Left renal cortex interstitium (tissue), 4 donors: ENCODE results near the gene C4orf36. TPM values are rescaled to one million over a fixed set of nuclear protein-coding genes. Genes with fewer than 3 reads are reported as not detected.
"Not testable (repeated sequence)": the region's sequence is repeated elsewhere in the genome, so short reads cannot be mapped to it uniquely, and the experiment has no call there.

Experiments
- DNase-seq, 4 donors: peaks; one replicate each; pipeline ENCODE4 v3.0.0-alpha.2; 2013; ENCODE audit warnings: low read depth in 4 of 4, low spot score in 2 of 4, missing footprints in 1 of 4
- polyA plus RNA-seq, 4 donors: library from polyadenylated mRNA; unstranded; fragments of 120-200 nt; gene quantifications; one replicate each; pipeline ENCODE4 v1.2.1, GENCODE V29; 2013; ENCODE audit not compliant: insufficient read length in 4 of 4

Gene C4orf36
- polyA plus RNA-seq, 4 donors = 1.8 to 2.1 (median 2.0) TPM

GRCh38 chr4:86917212-86918039 lies 25.2 kb upstream of the C4orf36 start:
- DNase-seq = no peak

GRCh38 chr4:86916392-86916791 lies 24.2 kb upstream of the C4orf36 start:
- no peak for DNase-seq

GRCh38 chr4:86910820-86911684 lies 18.8 kb upstream of the C4orf36 start:
- no peak for DNase-seq

- no peak for DNase-seq
These were observed 18.1 kb upstream of the C4orf36 start for GRCh38 chr4:86910369-86910768.

GRCh38 chr4:86909546-86910295 lies 17.5 kb upstream of the C4orf36 start:
- DNase-seq = no peak

- no peak for DNase-seq
These were observed 16.0 kb upstream of the C4orf36 start for GRCh38 chr4:86908251-86908657.

- DNase-seq = no peak
These were observed 9.6 kb upstream of the C4orf36 start for GRCh38 chr4:86901864-86902263.

GRCh38 chr4:86898562-86898961 lies 6.3 kb upstream of the C4orf36 start:
- no peak for DNase-seq

- no peak for DNase-seq
These were observed 4.4 kb upstream of the C4orf36 start for GRCh38 chr4:86896596-86896995.

- DNase-seq = peak in 1 of 4 donors; percentile 70
These were observed 3.7 kb upstream of the C4orf36 start for GRCh38 chr4:86895692-86896488.

- no peak for DNase-seq
These were observed 2.2 kb upstream of the C4orf36 start for GRCh38 chr4:86894455-86894854.

GRCh38 chr4:86893136-86893535 lies 914 bp upstream of the C4orf36 start:
- DNase-seq = no peak

GRCh38 chr4:86892636-86892960 lies 376 bp upstream of the C4orf36 start:
- no peak for DNase-seq

GRCh38 chr4:86890790-86891189 lies 1.4 kb downstream of the C4orf36 start:
- DNase-seq = no peak

- DNase-seq = no peak
These were observed 12.6 kb downstream of the C4orf36 start for GRCh38 chr4:86879641-86880040.

GRCh38 chr4:86878640-86879039 lies 13.6 kb downstream of the C4orf36 start:
- no peak for DNase-seq

- no peak for DNase-seq
These were observed 15.1 kb downstream of the C4orf36 start for GRCh38 chr4:86876894-86877685.

GRCh38 chr4:86875436-86875835 lies 16.8 kb downstream of the C4orf36 start:
- not testable (repeated sequence) for DNase-seq

- DNase-seq = no peak
These were observed 20.1 kb downstream of the C4orf36 start for GRCh38 chr4:86872135-86872534.
